Measurements from ENCODE around the gene ENTPD5.

ENTPD5 gene

GRCh38 chr14:73965216-73965615 lies 53.9 kb downstream of the ENTPD5 start:
- no peaks in the 10 kb centered on the region for H3K27me3 ChIP-seq (ENCODE audit: insufficient read depth, low read length, poor library complexity)
- H3K18ac ChIP-seq (ENCODE audit: low read length) = no peak overlapping the region
- no peak for DNase-seq
- no peak overlapping the region for H3K23ac ChIP-seq (ENCODE audit: low read length)
- H3K27ac ChIP-seq (ENCODE audit: low read depth, low read length) = no peak overlapping the region
- H2AK5ac ChIP-seq (ENCODE audit: low read length) = no peak overlapping the region
- no peaks in the 10 kb centered on the region for H3K4me1 ChIP-seq (ENCODE audit: control insufficient read depth, low read depth, low read length)
- peaks cover 6% of the 10 kb centered on the region for H3K36me3 ChIP-seq (ENCODE audit: control insufficient read depth, insufficient read depth, low read length)
- H3K56ac ChIP-seq (ENCODE audit: low read length) = no peak overlapping the region
- H3K4me2 ChIP-seq (ENCODE audit: low read length) = no peak overlapping the region
- H3K4me3 ChIP-seq (ENCODE audit: low read length) = no peak overlapping the region
- H3K79me2 ChIP-seq (ENCODE audit: control insufficient read depth, insufficient read depth, low read length) = no peaks in the 10 kb centered on the region
- H2BK120ac ChIP-seq (ENCODE audit: low read depth, low read length) = no peak overlapping the region
- H3K9ac ChIP-seq (ENCODE audit: low read length) = no peak overlapping the region
- H4K8ac ChIP-seq (ENCODE audit: low read depth, low read length) = no peak overlapping the region
- WGBS (ENCODE audit: extremely low coverage, insufficient coverage, low lambda C conversion rate) = no CpG with 5 or more reads among the region's 4 CpGs
- H3K4ac ChIP-seq (ENCODE audit: low read depth, low read length) = no peak overlapping the region
- H4K5ac ChIP-seq (ENCODE audit: low read length) = no peak overlapping the region
- H2BK5ac ChIP-seq (ENCODE audit: low read length) = no peak overlapping the region
- H3K79me1 ChIP-seq (ENCODE audit: low read length) = no peaks in the 10 kb centered on the region
- no peak overlapping the region for H2BK15ac ChIP-seq (replicated peaks; ENCODE audit: low read depth)

- no peak overlapping the region for H2BK15ac ChIP-seq (replicated peaks; ENCODE audit: low read depth)
- H3K27me3 ChIP-seq (ENCODE audit: insufficient read depth, low read length, poor library complexity) = no peaks in the 10 kb centered on the region
- no peaks in the 10 kb centered on the region for H3K4me1 ChIP-seq (ENCODE audit: control insufficient read depth, low read depth, low read length)
- no peak overlapping the region for H3K18ac ChIP-seq (ENCODE audit: low read length)
- no peak overlapping the region for H3K9ac ChIP-seq (ENCODE audit: low read length)
- no peak overlapping the region for H2BK120ac ChIP-seq (ENCODE audit: low read depth, low read length)
- no peak for DNase-seq
- no peak overlapping the region for H3K23ac ChIP-seq (ENCODE audit: low read length)
- H3K4me3 ChIP-seq (ENCODE audit: low read length) = no peak overlapping the region
- no CpG with 5 or more reads among the region's 12 CpGs for WGBS (ENCODE audit: extremely low coverage, insufficient coverage, low lambda C conversion rate)
- no peak overlapping the region for H3K4ac ChIP-seq (ENCODE audit: low read depth, low read length)
- H2BK5ac ChIP-seq (ENCODE audit: low read length) = no peak overlapping the region
- peaks cover 8% of the 10 kb centered on the region for H3K36me3 ChIP-seq (ENCODE audit: control insufficient read depth, insufficient read depth, low read length)
- H4K5ac ChIP-seq (ENCODE audit: low read length) = no peak overlapping the region
- H3K79me1 ChIP-seq (ENCODE audit: low read length) = no peaks in the 10 kb centered on the region
- H4K8ac ChIP-seq (ENCODE audit: low read depth, low read length) = no peak overlapping the region
- no peak overlapping the region for H3K4me2 ChIP-seq (ENCODE audit: low read length)
- H3K79me2 ChIP-seq (ENCODE audit: control insufficient read depth, insufficient read depth, low read length) = no peaks in the 10 kb centered on the region
- no peak overlapping the region for H2AK5ac ChIP-seq (ENCODE audit: low read length)
- H3K56ac ChIP-seq (ENCODE audit: low read length) = no peak overlapping the region
- no peak overlapping the region for H3K27ac ChIP-seq (ENCODE audit: low read depth, low read length)
Observed at GRCh38 chr14:73961192-73961591, 57.9 kb downstream of the ENTPD5 start.

GRCh38 chr14:73958591-73958990 lies 60.5 kb downstream of the ENTPD5 start:
- DNase-seq = no peak
- Histone ChIP-seq H2BK5ac (ENCODE audit: low read length) (no peak overlapping the region), H2BK15ac (replicated peaks; ENCODE audit: low read depth) (no peak overlapping the region), H3K79me2 (ENCODE audit: control insufficient read depth, insufficient read depth, low read length) (no peaks in the 10 kb centered on the region), H3K23ac (ENCODE audit: low read length) (no peak overlapping the region), H3K9ac (ENCODE audit: low read length) (no peak overlapping the region), H3K79me1 (ENCODE audit: low read length) (no peaks in the 10 kb centered on the region), H4K8ac (ENCODE audit: low read depth, low read length) (no peak overlapping the region), H3K36me3 (ENCODE audit: control insufficient read depth, insufficient read depth, low read length) (peaks cover 9% of the 10 kb centered on the region), H3K4me1 (ENCODE audit: control insufficient read depth, low read depth, low read length) (no peaks in the 10 kb centered on the region), H3K27me3 (ENCODE audit: insufficient read depth, low read length, poor library complexity) (no peaks in the 10 kb centered on the region), H3K4ac (ENCODE audit: low read depth, low read length) (no peak overlapping the region), H3K27ac (ENCODE audit: low read depth, low read length) (no peak overlapping the region), H3K4me2 (ENCODE audit: low read length) (no peak overlapping the region), H2AK5ac (ENCODE audit: low read length) (no peak overlapping the region), H2BK120ac (ENCODE audit: low read depth, low read length) (no peak overlapping the region), H3K4me3 (ENCODE audit: low read length) (no peak overlapping the region), H3K18ac (ENCODE audit: low read length) (no peak overlapping the region), H4K5ac (ENCODE audit: low read length) (no peak overlapping the region), H3K56ac (ENCODE audit: low read length) (no peak overlapping the region)

GRCh38 chr14:73955674-73956073 lies 63.4 kb downstream of the ENTPD5 start:
- H3K4ac ChIP-seq (ENCODE audit: low read depth, low read length) = no peak overlapping the region
- no peaks in the 10 kb centered on the region for H3K79me1 ChIP-seq (ENCODE audit: low read length)
- peaks cover 3% of the 10 kb centered on the region for H3K36me3 ChIP-seq (ENCODE audit: control insufficient read depth, insufficient read depth, low read length)
- no peak for DNase-seq
- H2BK5ac ChIP-seq (ENCODE audit: low read length) = no peak overlapping the region
- H3K4me2 ChIP-seq (ENCODE audit: low read length) = no peak overlapping the region
- no peak overlapping the region for H2BK15ac ChIP-seq (replicated peaks; ENCODE audit: low read depth)
- H4K8ac ChIP-seq (ENCODE audit: low read depth, low read length) = no peak overlapping the region
- H2AK5ac ChIP-seq (ENCODE audit: low read length) = no peak overlapping the region
- H3K27me3 ChIP-seq (ENCODE audit: insufficient read depth, low read length, poor library complexity) = no peaks in the 10 kb centered on the region
- no peaks in the 10 kb centered on the region for H3K79me2 ChIP-seq (ENCODE audit: control insufficient read depth, insufficient read depth, low read length)
- no peak overlapping the region for H4K5ac ChIP-seq (ENCODE audit: low read length)
- H3K56ac ChIP-seq (ENCODE audit: low read length) = no peak overlapping the region
- H3K23ac ChIP-seq (ENCODE audit: low read length) = no peak overlapping the region
- H3K4me3 ChIP-seq (ENCODE audit: low read length) = no peak overlapping the region
- H3K18ac ChIP-seq (ENCODE audit: low read length) = no peak overlapping the region
- no peaks in the 10 kb centered on the region for H3K4me1 ChIP-seq (ENCODE audit: control insufficient read depth, low read depth, low read length)
- no peak overlapping the region for H2BK120ac ChIP-seq (ENCODE audit: low read depth, low read length)
- no peak overlapping the region for H3K9ac ChIP-seq (ENCODE audit: low read length)
- WGBS (ENCODE audit: extremely low coverage, insufficient coverage, low lambda C conversion rate) = no CpG with 5 or more reads among the region's 5 CpGs
- H3K27ac ChIP-seq (ENCODE audit: low read depth, low read length) = no peak overlapping the region

- Histone ChIP-seq H3K4me2 (ENCODE audit: low read length) (no peak overlapping the region), H4K5ac (ENCODE audit: low read length) (no peak overlapping the region), H3K27me3 (ENCODE audit: insufficient read depth, low read length, poor library complexity) (no peaks in the 10 kb centered on the region), H2BK120ac (ENCODE audit: low read depth, low read length) (no peak overlapping the region), H3K4me1 (ENCODE audit: control insufficient read depth, low read depth, low read length) (no peaks in the 10 kb centered on the region), H4K8ac (ENCODE audit: low read depth, low read length) (no peak overlapping the region), H2BK15ac (replicated peaks; ENCODE audit: low read depth) (no peak overlapping the region), H3K36me3 (ENCODE audit: control insufficient read depth, insufficient read depth, low read length) (peaks cover 1% of the 10 kb centered on the region), H3K79me2 (ENCODE audit: control insufficient read depth, insufficient read depth, low read length) (no peaks in the 10 kb centered on the region), H3K9ac (ENCODE audit: low read length) (no peak overlapping the region), H3K4me3 (ENCODE audit: low read length) (no peak overlapping the region), H3K4ac (ENCODE audit: low read depth, low read length) (no peak overlapping the region), H2AK5ac (ENCODE audit: low read length) (no peak overlapping the region), H3K56ac (ENCODE audit: low read length) (no peak overlapping the region), H3K18ac (ENCODE audit: low read length) (no peak overlapping the region), H3K27ac (ENCODE audit: low read depth, low read length) (no peak overlapping the region), H3K79me1 (ENCODE audit: low read length) (no peaks in the 10 kb centered on the region), H2BK5ac (ENCODE audit: low read length) (no peak overlapping the region), H3K23ac (ENCODE audit: low read length) (no peak overlapping the region)
- no CpG with 5 or more reads among the region's 1 CpG for WGBS (ENCODE audit: extremely low coverage, insufficient coverage, low lambda C conversion rate)
- DNase-seq = no peak
Observed at GRCh38 chr14:73953731-73954130, 65.4 kb downstream of the ENTPD5 start.
